Activated CD4-positive, CD25-positive, alpha-beta regulatory T cell (primary cell): Measurements from ENCODE around the gene COA8.

Source experiments
- DNase-seq, 4 experiments: peaks; one replicate each; lab custom pipeline; 2025; lab: John Stamatoyannopoulos, UW

COA8 gene

DNA sequence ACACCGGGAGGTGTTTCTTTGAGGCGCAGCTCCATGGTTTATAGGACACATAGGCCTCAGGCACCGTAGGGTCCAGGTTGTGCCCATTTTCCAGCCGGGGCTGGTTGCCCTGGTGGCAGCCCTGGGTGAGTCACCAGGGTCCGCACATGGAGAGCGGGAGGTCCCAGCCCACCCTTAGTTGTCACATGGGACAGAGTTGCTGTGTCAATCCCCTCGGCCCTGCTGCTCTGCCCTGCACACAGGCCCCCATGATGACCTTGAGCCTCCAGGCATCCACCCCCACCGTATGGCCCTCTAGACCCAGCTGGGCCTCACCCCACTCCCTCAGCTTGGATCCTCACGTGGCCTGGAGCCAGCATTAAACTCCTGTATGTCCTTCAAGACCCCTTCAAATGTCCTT, 26.1 kb upstream of the COA8 start:
- no peak for DNase-seq

DNA sequence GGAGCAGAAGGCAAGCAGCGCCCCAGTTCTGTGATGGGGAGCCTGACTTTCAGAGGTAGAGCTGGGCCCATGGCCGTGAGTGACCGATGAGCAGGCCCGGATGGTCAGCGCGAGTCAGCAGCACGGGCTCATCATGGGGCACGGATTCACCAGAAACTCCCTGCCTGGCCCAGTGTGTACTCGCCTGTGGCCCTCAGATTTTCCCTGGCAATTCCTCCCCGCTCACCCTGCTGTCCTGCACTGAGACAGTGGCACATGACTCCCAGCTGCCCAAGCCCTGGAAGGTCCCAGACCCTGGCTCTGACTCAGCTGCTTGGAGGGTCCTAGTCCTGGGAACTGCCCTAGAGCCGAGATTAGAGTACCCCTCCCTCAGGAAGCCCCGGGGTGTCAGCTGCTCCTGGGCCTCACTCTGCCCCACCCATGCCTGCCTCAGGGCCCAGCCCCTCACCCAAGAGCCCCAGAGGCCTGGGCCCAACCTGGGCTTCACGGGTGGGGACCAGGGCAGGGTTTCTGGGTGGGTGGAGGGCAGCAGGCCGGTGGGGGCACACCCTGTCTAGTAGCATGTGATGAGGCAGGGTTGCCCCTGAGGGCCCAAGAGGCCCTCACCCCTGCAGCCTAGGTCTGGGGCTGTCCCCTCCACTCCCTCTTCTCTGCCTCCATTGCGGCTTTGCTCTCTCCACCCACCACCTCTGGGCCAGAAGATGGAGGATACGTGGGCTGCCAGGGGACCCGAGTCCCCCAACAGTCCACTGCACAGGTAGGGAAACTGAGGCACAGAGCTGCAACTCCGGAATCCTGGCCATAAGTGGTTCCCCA, 25.4 kb upstream of the COA8 start:
- DNase-seq = no peak

GRCh38 chr14:103538291-103539055, 24.3 kb upstream of the COA8 start:
- no peak for DNase-seq

DNA sequence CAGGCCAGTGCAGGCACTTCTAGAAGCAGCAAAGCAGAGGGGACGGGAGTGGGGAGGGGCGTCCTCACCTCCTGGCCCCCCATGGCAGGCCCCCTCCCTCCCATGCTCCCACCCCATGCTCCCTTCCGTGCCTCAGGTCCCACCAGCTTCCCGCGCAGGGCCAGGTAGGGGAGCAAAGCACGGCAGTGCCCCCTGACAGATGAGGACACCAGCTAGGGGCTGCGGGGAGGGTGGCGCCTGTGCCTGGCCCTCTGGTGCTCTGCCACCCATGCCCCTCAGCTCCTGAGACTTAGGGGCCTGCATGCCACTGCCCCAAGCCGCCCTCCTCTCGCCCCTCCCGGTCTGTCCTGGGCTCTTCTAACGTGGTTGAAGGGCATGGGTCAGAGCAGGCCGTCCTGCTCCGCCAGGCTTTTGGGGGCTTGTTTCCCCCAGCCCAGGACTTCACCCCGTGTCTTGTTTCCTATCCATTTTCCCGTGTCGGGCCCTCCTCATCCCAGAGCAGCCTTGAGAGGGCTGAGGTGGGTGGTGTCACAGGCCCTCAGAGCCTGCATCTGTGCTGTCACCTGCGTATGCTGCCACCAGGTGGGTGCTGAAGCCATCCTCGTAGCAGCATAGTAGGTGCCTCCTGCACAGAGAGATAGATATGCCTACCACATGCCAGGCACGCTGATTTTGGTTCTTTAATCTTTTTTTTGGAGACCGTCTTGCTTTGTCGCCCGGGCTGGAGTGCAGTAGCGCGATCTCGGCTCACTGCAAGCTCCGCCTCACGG, 23.5 kb upstream of the COA8 start:
- DNase-seq = no peak

- DNase-seq = no peak
Observed at GRCh38 chr14:103540821-103541708, 21.7 kb upstream of the COA8 start.

- no peak for DNase-seq
Observed at GRCh38 chr14:103541709-103542604, 20.8 kb upstream of the COA8 start.

DNA sequence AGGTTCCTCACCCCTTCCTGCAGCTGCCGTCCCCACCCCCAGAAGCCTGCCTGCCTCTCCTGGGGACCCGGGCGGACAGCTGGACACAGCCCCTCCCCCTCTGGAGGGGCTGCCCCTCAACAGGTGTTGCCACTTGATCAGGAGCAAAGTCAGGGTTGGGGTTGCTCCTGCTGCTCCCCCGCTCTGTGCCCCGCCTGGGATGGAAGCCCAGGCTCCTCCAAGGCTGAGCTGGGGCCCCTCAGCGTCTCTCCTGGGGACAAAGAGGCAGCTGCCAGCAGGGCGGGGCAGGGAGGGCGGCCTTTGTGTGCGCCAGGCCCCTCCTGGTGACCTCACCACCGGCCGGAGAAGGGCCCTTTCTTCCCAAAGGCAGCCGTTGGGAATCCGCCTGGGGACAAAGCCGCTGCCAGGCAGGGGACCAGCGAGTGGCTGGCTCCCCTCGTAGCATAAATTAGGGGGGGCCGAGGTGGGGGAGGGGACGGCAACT, 20.1 kb upstream of the COA8 start:
- no peak for DNase-seq

DNA sequence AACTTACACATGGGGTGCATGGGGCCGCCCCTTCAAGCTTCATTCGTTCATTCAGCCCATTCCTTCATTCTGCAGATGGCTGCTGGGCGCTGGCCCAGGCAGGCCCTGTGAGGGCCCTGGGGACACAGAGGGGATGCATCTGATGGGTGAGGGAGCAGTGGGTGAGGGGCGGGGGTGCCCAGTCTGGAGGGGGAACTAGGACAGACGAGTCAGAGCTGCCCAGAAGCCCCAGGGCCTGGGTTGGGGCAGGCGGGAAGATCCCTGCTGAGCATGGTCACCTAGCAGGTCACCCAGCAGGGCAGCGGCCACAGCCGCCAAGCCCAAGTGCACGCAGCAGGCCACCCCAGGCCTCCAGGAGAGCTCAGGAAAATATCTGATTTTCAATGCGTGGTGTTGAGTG, 19.6 kb upstream of the COA8 start:
- no peak for DNase-seq

GRCh38 chr14:103543721-103544387, 18.9 kb upstream of the COA8 start:
- no peak for DNase-seq

GRCh38 chr14:103544388-103545218, 18.2 kb upstream of the COA8 start:
- DNase-seq = no peak

DNA sequence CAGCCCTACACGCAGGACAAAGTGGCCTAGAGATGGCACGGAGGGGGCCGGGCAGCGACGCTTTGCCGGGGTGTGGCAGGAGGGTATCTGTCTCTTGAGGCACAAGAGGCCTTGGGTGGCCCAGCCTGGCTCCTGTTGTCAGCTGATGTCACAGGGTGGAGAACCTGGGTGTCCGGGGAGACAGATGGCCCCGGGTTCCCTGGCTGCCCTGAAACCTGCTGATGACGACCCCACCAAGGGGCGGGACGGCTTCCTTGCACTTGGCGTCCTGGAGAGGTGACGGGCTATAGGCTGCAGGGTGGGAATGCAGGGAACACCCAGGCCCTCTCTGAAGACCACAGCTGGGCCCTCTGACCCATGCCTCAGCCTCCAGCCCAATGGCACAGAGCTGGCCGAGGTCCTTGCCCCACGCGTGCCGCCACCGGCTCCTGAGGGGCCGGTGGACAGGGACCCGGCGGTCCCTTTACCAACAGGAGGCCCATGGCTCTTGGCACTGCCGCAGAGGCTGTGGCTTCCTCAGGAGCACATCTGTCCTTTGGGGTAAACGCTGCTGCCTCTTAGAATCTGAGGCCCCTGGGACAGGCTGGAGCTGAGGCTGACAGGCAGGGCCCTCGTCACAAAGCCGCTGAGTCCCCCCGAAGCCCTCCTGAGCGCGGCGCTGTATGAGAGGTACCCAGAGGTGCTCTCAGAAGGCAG, 17.4 kb upstream of the COA8 start:
- DNase-seq = no peak

DNA sequence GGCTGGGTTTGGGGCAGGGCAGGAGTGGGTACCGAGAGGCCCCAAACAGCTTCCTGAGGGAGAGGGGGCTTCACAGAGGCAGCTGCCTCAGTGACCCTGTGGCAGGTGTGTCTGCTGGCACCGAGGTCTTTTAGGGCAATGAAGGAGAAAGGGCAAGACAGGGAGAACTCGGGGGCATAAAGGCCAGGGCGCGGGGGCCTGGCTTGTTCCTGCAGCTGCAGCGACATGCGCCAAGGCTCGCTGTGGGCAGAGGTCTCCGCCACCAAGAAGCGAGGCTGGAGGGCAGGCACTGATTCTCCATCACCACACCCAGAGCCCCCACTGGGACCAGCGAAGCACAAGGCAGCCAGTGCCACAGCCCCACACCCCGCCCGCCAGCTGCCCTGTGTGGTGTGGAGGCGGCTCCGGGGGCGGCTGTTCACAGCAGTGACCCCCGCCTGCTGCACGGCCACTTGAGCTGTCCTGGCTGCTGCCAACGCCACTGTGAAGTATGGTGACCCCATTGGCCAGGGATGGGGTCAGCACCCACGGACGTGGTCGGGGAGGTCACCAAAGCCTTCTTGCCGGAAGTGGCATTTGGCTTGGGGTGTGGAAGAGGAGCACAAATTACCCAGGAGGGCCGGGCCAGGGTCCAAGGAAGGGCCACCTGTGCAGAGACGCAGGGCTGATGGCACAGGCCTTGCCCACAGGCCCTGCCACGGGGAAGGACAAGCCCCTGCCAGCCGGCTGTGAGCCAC, 16.7 kb upstream of the COA8 start:
- no peak for DNase-seq

- peak; percentile 59 to 72 (median 62) for DNase-seq
Observed at GRCh38 chr14:103546652-103547454, 15.9 kb upstream of the COA8 start.

GRCh38 chr14:103547455-103547940, 15.3 kb upstream of the COA8 start:
- DNase-seq = no peak

DNA sequence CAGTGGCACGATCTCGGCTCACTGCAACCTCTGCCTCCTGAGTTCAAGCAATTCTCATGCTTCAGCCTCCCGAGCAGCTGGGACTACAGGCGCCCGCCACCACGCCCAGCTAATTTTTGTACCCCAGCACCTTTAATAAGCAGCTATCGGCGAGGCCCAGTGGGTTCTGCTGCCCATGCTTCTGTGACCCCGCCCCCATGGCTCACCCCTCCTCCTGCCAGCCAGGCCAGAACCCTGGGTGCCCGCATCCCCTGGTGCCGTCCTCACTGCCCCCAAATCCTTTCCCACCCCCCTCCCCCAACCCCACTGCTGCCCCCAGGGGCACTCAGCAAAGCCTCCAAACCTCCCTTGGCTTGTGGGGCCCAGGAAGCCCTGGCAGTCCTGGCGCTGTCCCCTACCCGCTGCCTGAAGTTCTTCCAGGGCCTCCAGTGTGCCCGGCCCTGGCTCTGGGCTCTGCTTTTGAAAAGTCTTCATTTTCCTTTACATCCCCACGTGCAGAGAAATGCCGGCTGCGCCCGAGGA, 14.8 kb upstream of the COA8 start:
- DNase-seq = no peak
